ENCODE data around the gene ZDHHC22.
"Not testable (repeated sequence)": the region's sequence is repeated elsewhere in the genome, so short reads cannot be mapped to it uniquely, and the experiment has no call there.

The ZDHHC22 gene

DNA sequence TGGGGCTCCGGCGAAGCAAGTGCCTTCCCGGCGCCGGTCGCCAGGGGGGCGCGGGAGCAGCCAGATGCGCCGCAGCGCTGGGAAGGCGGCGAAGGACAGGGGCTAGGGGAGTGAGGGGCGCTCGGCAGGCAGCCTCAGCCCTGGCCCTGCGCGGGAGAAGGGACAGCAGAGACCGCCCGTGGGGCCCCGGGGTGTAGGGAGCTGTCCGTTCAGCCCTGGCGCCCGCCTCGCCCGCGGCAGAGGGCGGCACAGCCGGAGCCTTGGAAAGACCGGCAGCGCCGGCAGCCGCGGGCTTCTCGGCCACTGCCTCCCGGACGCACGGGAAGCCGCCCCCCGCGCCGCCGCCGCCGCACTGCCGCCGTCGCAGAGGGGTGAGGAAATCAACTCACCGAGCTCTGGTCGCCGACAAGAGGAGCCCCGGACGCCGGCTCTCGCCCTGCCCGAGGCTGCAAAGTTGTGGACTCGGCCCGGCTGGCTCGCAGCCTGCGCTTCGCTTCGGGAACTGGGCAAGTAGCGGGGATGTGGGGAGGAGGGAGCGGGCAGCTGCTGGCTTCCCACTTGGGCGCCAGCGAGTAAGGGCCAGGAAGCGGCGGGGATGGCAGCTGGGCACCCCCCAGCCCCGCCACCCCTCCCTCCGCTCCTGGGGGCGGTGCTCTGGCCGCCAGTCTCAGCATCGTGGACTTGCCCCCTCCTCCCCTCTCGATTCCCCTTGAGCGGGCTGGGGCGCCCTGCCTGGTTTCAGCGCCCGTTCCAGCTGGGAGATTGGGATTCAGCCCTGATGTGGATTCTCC lies at the start of gene ZDHHC22:
Gene ZDHHC22, minus strand, starts transcription at position 578 of the 791 bp plus-strand sequence. CDS start 2,053 bp downstream, outside the sequence.
- DNase-seq, result no peak

DNA sequence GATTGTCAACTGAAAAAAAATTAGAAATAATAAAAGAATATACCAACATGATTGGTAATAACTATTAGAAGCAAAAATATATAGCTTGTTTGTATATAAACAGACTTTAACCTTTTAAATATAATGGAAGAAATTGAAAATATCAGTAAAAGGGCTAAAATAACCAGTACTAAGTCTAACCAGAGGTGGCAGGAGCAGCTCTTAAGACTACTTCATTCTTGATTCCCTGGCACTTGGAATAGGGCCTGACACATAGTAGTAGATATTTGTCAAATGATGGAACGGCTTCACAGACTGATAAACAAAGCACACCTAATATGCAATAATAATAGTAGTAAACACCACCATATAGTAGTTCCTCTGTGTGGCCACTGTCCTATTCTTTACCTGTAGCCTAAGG lies 49.4 kb upstream of the ZDHHC22 start:
- no peak for DNase-seq

DNA sequence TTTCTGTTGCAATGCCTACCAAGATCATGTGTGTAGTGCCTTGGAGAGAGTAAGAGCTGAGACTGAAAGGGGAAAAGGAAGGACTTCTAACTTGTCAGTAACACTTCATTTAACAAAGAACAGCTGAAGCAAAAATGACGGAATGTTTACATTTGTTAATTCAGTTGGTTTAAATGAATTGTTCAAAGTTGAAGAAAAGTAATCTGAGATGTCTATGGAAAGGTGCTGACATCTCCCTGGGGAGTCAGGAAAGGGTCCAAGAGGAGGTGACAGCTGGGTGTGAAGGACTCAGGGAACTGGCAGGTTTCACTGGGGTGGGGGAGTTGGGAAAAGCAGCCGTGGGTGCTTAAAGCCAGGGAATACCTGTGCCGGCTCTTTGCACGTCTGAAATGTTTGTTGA lies 47.9 kb upstream of the ZDHHC22 start:
- DNase-seq, result no peak

DNA sequence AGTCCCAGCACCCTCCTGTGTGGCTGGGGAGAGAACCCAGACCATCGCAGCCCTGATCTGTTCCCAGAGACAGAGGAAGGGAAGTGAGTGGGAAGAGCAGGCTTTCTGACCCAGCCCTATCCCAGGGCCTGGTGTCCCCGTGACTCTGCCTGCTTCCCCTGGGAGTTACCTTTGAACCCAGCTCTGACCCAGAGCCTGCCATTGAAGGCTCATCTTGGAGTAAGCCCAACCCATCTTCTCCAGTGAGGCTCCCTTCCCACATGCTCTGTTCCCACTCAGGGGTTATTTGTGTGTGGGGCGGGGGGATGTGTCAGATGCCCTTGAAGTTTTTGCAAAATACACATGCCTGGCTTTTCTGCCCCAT lies 46.0 kb upstream of the ZDHHC22 start:
- no peak for DNase-seq

GRCh38 chr14:77186911-77187648 lies 45.5 kb upstream of the ZDHHC22 start:
- DNase-seq, result no peak

DNA sequence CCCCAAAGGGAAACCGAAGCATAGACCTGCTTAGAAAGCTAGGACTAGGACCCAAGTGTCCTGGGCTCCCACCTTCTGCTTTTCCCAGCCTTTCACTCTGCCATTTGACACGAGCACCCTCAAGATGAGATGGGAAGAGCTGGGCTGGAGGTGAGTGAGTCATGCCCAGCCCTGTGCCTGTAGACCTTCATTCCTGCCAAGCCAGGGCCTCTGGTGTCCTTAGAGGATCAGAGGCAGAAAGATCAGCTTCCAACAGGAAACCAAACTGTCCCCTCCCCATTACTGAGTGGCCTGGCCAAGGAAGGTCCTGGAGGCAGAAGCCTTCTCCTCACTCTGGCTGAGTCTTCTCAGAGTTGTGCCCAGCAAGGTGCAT lies 43.5 kb upstream of the ZDHHC22 start:
- DNase-seq, result no peak

DNA sequence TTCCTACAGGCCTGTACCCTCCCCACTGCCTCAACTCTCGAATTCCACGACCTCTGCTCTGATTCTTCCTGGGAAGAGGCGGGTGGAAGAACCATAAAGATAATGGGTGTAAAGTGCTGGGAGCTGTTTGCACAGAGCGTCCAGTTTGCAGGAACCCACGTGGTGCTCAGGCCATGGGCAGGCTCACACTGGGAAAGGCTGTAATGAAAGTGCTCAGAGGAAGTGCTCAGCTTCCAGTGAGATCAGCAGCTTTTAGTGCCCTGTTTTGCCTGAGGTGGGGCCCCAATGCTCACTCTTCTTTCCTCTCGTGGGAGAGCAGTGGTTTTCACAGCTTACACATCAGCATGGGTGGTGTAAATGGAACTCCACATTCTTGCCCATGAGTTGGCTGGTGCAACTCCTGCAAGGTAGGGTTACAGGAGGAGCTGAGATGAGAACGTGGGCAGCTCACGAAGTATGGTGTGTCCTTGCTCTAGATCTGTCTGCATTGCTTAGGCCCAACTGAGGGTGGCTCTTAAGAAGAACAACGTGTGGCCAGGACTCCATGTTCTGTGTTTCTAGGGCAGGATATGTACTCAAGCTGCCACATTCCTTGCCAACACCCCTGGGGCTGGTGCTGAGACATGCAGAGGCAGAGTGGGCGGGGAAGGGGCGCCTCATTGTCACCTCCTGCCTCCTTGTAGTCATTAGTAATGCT lies 43.0 kb upstream of the ZDHHC22 start:
- no peak for DNase-seq

- DNase-seq, result no peak
Observed at GRCh38 chr14:77183896-77184295, 42.3 kb upstream of the ZDHHC22 start.

DNA sequence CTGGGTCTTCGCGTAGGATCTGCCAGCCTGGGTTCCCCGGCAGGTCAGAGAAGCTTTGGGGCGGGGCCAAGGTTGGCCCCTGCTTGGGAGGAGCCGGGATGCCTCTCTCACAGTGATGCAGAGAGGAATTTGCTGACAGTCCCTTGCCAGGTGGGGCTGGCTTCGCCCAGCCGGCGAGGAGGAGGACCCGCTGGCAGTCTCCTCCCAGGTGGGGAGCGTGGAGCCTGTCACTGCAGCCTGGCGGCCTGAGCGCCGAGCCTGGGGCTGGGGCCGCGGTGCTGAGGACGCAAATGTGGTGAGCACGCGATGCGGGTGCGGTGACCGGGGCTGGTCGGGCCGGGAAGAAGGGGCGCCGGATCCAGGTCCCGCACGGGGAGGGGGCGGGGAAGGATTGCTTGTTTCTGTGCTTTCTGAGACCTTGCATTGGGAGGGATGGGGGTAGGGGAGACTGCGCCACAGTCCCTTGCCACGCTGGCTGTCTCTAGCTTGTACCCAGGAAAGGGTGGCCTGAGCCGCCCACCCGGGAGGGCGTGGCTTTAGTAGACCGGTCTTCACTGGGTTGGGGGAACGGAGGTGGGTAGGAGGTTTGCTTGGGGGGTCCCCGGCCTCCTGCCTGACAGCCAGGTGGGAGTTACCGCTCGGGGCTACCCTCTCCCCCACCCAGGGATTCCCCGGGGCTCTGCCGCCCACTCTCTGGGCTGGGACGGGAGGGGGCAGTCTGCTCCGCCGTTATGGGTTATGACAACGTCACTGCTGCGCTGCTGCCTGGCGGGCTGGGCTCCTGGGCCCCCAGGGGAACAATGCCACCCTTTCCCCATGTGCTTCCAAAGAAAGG lies 40.2 kb upstream of the ZDHHC22 start, which contains the start of gene TMEM63C:
Gene TMEM63C, plus strand, starts transcription at position 196 of the 835 bp plus-strand sequence. CDS start 37,016 bp downstream, outside the sequence.
- peak; percentile 76 for DNase-seq

- no peak for DNase-seq
Observed at GRCh38 chr14:77180726-77181602, 39.4 kb upstream of the ZDHHC22 start.

DNA sequence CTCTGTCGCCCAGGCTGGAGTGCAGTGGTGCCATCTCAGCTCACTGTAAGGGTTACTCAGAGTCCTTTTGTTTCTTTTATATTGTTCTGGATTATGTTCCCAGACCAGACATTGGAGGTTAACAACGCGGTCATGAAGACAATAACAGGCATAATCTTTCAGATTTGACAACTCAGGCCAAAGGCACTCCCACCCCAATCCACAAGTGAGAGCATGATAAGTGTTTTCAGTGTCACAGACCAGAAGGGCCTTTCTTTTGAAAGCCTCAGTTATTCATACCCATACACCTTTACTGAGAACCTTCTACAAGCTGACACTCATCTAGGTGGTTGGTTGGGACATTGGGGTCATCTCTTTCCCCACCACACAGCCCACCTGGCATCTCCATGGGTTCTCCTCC lies 37.1 kb upstream of the ZDHHC22 start:
- DNase-seq, result no peak

- DNase-seq, result no peak
Observed at GRCh38 chr14:77177702-77178101, 36.1 kb upstream of the ZDHHC22 start.

GRCh38 chr14:77175843-77176242 lies 34.3 kb upstream of the ZDHHC22 start:
- no peak for DNase-seq

- DNase-seq, result not testable (repeated sequence)
Observed at GRCh38 chr14:77173911-77174617, 32.5 kb upstream of the ZDHHC22 start.

- DNase-seq, result no peak
Observed at GRCh38 chr14:77172916-77173315, 31.3 kb upstream of the ZDHHC22 start.

DNA sequence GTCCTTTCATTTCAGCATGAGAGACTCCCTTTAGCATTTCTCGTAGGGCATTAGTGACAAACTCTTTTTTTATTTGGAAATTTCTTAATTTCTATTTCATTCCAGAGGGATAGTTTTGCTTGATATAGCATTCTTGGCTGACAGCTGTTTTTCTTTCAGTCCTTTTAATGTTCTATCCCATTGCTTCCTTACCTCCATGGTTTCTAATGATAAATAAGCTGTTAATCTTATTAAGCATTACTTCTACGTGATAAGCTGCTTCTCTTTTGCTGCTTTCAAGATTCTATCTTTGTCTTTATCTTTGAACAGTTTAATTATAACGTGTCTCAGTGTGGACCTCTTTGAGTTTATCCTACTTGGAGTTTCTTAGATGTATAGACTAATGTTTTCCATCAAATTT lies 28.5 kb upstream of the ZDHHC22 start:
- no peak for DNase-seq

GRCh38 chr14:77161011-77161410 lies 19.4 kb upstream of the ZDHHC22 start:
- DNase-seq, result no peak

GRCh38 chr14:77158882-77159255 lies 17.3 kb upstream of the ZDHHC22 start:
- DNase-seq, result no peak

DNA sequence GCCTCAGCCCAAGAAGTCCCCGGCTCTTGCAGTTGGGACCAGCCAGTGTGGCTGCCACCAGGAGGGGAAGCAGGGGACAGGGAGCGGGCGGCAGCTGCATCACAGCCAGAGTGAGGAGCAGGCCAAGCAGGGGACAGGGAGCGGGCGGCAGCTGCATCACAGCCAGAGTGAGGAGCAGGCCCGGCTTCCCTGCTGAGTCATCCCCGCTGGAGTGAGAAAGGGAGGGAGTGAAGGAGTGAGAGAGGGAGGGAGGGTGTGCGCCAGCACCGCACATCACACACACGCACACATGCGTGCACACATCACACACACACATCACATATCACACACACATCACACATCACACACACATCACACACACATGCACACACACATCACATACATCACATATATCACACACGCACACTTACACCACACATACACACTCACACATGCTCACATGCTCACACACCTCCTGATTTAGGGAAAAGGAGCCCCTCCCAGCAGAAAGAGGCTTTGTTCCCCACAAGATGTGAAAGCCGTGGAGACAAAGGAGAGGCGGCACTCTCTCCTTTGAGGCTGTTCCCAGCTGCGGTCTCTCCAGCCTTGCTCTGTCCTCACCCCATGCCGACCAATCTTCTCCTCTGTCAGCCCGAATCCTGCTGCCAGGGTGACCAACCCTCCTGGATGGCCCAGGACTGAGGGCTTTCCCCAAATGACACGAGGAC lies 16.7 kb upstream of the ZDHHC22 start:
- DNase-seq, result no peak

GRCh38 chr14:77157740-77158139 lies 16.1 kb upstream of the ZDHHC22 start:
- no peak for DNase-seq
